ENCODE results near the gene COPS3.

COPS3 gene

DNA sequence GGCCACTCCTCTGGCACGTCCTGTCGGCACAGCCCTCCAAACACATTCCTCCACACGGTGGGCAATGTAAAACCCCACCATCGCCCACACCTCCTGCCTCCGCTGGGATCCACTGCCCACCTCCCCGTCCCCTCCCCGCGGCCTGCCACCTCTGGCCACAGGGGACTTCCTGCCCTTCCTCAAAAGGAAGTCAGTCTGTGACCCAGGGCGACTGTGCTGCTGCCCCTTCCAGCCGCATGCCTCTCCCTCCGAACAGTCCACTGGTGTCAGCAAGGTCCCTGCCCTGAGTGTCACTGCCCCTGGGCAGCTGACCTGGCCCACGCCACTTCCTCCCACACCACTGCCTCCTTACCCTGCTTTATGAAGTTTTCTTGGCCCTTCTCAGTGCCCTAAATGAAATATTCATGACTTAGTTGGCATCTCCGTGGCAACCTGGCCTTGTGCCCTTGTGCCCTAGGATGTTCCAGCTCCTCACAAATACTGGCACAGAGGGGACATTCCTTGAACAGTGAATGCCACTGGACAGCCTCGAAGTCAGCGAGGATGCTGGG is 76.9 kb downstream of the COPS3 start:
- TF ChIP-seq, protein P1, sequence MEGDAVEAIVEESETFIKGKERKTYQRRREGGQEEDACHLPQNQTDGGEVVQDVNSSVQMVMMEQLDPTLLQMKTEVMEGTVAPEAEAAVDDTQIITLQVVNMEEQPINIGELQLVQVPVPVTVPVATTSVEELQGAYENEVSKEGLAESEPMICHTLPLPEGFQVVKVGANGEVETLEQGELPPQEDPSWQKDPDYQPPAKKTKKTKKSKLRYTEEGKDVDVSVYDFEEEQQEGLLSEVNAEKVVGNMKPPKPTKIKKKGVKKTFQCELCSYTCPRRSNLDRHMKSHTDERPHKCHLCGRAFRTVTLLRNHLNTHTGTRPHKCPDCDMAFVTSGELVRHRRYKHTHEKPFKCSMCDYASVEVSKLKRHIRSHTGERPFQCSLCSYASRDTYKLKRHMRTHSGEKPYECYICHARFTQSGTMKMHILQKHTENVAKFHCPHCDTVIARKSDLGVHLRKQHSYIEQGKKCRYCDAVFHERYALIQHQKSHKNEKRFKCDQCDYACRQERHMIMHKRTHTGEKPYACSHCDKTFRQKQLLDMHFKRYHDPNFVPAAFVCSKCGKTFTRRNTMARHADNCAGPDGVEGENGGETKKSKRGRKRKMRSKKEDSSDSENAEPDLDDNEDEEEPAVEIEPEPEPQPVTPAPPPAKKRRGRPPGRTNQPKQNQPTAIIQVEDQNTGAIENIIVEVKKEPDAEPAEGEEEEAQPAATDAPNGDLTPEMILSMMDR (IDR thresholded peaks at IDR 0.05): no peak

DNA sequence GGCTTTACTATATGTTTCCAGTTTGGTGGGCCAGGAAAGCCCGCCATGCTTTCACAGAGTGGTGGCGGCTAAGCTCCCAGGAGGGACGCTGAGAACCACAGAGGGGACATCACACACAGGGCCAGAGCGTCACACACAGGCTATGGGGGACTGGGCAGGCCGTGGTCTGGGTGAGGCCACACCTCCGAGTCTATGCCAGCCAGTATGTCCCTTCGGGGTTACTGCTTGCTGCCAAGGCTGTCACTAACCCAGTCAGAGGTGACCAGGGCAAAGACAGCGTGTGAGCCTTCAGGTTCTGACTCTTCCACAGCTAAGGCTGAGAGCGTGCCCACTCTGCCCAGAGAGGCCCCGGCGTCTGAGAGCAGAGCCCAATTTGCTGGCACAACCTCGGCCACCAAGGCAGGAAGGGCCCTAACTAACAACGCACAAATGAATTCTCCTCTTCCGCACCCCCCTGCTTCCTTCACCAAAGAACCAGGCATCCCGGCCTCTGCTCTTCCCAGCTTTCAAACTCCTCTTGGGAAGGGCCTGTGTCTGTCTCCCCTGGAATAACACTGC is 77.8 kb downstream of the COPS3 start:
- TF ChIP-seq, protein P1 (IDR thresholded peaks at IDR 0.05): no peak

DNA sequence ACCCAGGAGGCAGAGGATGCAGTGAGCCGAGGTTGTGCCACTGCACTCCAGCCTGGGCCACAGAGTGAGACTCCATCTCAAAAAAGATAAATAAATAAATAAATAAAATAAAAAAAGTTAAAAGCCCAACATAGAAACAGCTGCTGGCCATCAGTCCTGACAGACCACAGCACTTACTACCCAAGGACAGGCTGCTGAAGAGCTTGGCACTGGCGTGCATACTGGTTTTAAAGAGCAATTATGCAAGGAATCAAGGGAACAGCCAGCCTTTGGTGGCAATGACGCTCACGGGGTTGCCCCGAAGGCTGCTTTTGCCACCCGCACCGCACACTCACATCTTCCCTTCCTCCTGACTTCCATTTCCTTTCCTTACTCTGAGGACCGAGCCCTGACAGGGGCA is 79.1 kb downstream of the COPS3 start:
- TF ChIP-seq, protein P1 (IDR thresholded peaks at IDR 0.05): no peak

DNA sequence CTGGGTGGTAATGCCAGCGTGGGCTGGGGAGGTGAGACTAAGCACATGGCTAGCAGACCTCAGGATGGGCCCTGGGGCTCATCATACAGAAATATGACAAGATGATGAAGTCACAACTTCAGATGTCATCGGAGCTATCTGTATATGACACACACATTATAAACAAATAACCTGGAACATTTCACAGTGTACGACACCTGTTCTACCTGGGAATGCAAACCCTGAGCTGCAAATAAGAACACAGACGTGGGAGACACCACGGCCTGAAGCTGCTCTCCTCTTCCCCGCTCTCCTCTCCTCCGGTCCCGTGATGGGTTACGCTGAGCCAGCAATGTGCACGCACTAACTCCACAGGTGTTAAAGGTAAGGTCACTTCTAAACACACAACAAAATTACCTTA is 79.8 kb downstream of the COPS3 start:
- TF ChIP-seq, protein P1 (IDR thresholded peaks at IDR 0.05): no peak

DNA sequence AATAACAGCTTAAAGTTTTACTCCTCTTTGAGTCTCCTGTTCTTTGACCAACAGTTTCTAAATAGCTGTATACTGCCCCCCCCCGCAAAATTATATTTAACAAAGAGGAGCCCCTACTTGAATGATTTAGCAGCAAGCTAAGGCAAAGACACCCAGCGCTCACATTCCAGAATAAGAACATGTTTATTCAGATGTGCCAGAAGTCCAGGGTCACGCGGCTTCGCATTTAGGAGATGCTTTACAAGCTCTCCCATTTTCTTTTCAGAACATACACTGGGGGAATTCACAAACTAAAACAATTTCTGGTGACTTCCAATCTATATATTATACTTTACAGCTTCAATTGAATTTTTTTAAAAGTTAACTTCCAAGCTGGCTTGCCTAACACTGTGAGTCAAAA is 80.2 kb downstream of the COPS3 start:
- TF ChIP-seq, protein P1 (IDR thresholded peaks at IDR 0.05): no peak

DNA sequence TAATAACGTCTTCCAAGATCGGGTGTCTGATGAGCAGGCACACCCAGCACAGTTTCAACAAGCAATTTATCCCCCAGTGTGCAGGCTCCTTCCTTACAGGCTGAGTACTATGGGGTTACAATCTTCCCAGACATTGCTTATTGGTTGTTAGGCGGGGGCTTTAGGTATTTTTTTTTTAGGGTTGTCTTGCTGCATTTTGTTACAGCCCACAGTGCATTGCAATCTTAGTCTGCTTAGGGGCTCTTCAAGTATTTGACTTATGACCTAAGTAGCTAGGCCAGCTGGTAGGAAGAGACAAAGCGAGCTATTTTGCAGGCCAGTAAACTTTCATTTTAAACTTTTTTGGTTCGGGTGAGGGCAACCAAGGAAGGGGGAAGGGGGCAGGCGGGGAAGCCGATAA is 80.7 kb downstream of the COPS3 start:
- TF ChIP-seq, protein P1 (IDR thresholded peaks at IDR 0.05): no peak

DNA sequence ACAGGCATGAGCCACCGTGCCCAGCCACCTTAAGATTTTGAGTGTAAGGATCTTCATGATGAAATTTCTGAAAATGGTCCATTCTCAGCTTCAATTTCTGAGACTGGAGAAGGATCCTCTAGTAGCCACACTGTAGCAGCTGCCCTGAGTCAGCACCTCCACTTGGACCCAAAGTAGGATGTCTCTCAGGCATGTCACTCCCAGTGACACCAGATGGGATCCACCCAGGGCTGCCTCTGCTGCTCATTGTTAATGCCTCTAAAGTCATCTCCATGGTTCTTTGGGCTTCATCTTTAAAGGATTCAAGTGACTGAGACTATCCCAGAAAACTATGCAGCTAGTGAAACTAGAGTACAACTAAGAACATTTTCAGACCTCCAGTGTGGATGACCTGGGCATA is 82.8 kb downstream of the COPS3 start:
- TF ChIP-seq, protein P1 (IDR thresholded peaks at IDR 0.05): no peak

DNA sequence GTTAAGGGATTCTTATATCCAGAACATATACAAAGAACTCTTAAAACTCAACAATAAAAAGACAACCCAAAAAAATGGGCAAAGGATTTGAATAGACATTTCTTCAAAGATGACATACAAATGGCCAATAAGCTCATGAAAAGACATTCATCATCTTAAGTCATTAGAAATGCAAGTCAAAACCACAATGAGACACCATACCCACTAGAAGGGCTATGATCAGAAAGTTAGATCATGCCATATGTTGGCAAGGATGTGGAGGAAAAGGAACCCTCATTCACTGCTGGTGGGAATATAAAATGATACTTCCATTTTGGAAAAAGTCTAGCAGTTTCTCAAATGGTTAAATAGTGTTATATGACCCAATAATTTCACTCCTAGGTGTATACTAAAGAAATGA is 84.3 kb downstream of the COPS3 start:
- TF ChIP-seq, protein P1 (IDR thresholded peaks at IDR 0.05): no peak
